ENCODE results near the gene AOPEP.

DNA sequence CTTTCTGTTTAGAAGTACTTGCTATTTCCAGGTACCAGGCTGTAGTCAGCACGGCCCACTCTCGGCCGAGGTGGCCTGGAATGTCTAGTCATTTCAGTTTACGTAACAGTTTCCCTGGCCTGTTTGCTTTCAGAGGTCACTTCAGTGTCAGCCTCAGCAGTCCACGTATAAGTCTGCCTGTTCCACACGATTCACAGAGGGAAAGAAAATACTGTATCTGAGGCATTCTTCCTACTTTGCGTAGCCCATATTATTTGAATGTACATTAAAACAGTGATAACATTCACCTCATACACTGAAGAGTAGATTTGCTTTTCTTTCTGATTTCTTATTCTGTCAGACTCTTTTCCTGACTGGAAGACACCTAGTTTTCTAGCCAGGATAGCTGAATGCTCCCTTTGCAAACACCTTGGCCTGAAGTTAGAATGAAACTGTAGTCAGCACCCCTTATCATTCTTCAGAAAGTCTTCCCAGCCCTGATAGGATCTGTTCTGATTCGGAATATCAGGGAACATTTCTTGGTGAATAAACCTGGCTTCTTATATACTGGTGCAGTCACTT is 140.9 kb downstream of the AOPEP start:
- TF ChIP-seq, protein P1, sequence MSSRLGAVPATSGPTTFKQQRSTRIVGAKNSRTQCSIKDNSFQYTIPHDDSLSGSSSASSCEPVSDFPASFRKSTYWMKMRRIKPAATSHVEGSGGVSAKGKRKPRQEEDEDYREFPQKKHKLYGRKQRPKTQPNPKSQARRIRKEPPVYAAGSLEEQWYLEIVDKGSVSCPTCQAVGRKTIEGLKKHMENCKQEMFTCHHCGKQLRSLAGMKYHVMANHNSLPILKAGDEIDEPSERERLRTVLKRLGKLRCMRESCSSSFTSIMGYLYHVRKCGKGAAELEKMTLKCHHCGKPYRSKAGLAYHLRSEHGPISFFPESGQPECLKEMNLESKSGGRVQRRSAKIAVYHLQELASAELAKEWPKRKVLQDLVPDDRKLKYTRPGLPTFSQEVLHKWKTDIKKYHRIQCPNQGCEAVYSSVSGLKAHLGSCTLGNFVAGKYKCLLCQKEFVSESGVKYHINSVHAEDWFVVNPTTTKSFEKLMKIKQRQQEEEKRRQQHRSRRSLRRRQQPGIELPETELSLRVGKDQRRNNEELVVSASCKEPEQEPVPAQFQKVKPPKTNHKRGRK (CRISPR knock-in tag; IDR thresholded peaks at IDR 0.05; ENCODE audit: borderline replicate concordance), result no peak
- no peak for TF ChIP-seq FOXP1 (CRISPR knock-in tag; IDR thresholded peaks at IDR 0.05; ENCODE audit: borderline replicate concordance)

Measured in WTC11 (cell line).